Fibroblast of lung (primary cell): ENCODE results near the gene DLGAP1.

Experiments used
- CTCF ChIP-seq, 2 donors: IDR thresholded peaks in 1 of 2; conservative IDR thresholded peaks in 1 of 2; 1 replicate in 1 of 2; 2 replicates in 1 of 2; pipeline ENCODE4 v1.5.1; 2011 to 2012; ENCODE audit warnings: low read length in 2 of 2, control low read depth in 1 of 2, inconsistent platforms in 1 of 2, low read depth in 1 of 2, mild to moderate bottlenecking in 1 of 2
- EZH2 ChIP-seq: IDR thresholded peaks from 2 replicates; pipeline ENCODE4 v1.5.1; 2012; ENCODE audit warnings: low read length, control low read depth, mild to moderate bottlenecking; ENCODE audit errors: missing control alignments

- TF ChIP-seq EZH2, result no peak
- no peak for TF ChIP-seq CTCF (conservative IDR thresholded peaks at IDR 0.05 in 1 of 2, IDR thresholded peaks at IDR 0.05 in 1 of 2; ENCODE audit: low read depth in 1 of 2, low read length in 2 of 2)
Measured at GRCh38 chr18:4358618-4359017, 96.5 kb downstream of the DLGAP1 start.
